Medulla oblongata (tissue), 1 donor: ENCODE data around the gene KLF1.
A peak's percentile ranks its signal among the peaks of the same experiment; 100 is the strongest.
"Not testable (repeated sequence)": the region's sequence is repeated elsewhere in the genome, so short reads cannot be mapped to it uniquely, and the experiment has no call there.

Source experiments
- DNase-seq: peaks from one replicate; pipeline ENCODE4 v3.0.0-alpha.2; 2015; ENCODE audit errors: extremely low spot score

KLF1 gene

GRCh38 chr19:12867120-12868099, 19.6 kb downstream of the KLF1 start:
- peak; percentile 41 for DNase-seq

DNA sequence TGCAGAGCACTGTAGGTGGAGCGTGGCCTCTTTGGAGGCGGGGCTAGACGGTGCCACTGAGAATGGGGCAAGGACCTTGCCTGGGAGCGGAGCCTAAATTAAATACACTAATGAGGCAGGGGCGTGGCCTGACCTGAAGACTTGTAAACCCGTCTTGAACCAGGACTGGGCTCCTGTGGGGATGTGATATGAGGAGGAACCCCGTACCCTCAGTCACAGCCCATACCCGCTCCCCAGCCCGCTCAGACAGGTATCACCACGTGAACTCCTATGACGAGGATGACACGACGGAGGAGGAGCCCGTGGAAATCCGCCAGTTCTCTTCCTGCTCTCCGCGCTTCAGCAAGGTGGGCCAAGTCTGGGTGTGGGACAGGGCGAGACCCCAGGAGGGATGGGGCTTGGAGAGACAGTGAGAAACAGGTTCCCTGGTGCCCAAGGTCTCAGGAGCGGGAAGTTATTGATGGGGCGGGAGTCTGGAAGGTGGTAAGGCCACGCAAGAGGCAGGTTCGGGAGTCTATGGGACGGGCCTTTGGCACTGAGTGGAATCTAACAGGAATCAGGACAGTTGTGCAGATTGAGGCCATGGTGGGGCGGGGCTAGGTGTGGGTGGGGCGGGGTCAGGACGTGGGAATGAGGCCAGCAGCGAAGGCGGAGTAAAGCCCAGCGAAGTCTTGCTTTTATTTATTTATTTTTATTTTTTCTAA, 20.4 kb downstream of the KLF1 start:
- no peak for DNase-seq

DNA sequence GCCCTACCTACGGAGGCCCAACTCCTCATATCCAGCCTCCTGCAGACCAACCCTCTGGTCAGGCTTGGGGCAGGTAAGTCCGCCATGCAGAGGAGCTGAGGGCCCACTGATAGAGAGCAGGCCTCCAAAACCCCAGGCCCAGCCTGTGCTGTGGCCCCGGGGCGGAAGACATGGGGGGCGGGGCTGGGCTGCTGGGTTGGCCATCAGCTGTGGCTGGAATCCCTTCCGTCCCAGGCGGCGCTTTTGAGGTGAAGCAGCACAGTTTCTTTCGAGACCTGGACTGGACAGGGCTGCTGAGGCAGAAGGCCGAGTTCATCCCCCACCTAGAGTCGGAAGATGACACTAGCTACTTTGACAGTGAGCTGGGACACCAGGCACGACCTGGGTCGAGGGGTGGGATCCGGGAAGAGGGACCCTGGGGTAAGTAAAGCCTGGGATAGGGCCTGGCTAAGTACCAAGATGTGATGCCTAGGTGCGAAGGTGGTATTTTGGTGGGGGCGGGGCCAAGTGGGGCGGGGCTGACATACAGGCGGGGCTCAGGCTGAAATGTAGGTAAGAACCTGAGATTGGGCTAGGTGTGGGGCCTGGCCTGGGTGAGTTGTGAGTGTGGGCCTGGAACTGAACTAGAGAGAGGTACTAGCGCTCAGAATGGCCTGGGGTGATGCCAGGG, 21.1 kb downstream of the KLF1 start:
- no peak for DNase-seq

- DNase-seq, result no peak
These were observed 22.0 kb downstream of the KLF1 start for GRCh38 chr19:12864721-12865715.

- DNase-seq, result no peak
These were observed 22.9 kb downstream of the KLF1 start for GRCh38 chr19:12864143-12864542.

DNA sequence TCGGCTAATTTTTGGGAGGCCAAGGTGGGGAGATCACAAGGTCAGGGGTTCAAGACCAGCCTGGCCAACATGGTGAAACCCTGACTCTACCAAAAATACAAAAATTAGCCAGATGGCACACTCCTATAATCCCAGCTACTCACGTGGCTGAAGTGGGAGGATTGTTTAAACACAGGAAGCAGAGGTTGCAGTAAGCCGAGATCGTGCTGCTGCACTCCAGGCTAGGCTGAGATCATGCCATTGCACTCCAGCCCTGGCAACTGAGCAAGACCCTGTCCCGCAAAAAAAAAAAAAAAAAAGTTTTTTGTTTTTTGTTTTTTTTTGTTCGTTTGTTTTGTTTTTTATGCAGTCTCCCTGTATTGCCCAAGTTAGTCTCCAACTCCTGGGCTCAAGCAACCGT, 27.5 kb downstream of the KLF1 start:
- no peak for DNase-seq

- no peak for DNase-seq
These were observed 28.7 kb downstream of the KLF1 start for GRCh38 chr19:12858041-12858928.

GRCh38 chr19:12856653-12857052, 30.3 kb downstream of the KLF1 start:
- no peak for DNase-seq

DNA sequence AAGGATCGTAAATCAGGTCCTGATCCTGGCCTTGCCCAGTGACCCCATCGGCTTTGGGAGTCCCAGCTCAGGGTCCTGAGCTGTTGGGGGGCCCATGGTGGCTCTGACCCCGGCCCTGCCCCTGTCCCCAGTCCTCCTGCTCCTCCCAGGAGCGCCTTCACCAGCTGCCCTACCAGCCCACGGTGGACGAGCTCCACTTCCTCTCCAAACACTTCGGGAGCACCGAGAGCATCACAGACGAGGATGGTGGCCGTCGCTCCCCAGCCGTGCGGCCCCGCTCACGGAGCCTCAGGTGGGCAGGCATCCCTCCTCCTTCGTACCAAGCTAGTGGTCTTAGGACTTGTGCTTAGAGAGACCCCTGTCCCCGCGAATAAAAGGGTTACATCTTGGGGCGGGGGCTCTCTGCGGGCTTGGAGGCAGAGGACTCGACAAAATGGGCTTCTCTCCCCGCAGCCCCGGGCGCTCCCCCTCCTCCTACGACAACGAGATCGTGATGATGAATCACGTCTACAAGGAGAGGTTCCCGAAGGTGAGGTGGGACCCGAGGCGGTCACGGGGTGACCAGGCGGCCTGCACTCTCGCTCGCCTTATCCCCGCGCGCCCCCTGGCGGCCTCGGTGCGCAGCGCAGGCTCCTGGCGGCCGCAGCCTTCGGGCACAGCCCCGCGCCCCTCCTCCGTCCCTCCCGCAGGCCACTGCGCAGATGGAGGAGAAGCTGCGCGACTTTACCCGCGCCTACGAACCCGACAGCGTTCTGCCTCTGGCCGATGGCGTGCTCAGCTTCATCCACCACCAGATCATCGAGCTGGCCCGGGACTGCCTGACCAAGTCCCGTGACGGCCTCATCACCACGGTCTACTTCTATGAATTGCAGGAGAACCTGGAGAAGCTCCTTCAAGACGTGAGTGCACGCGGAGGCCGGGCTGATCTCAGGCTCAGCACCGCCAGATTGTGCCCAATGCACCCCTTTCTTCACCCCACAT, 39.6 kb downstream of the KLF1 start:
- DNase-seq, result peak; percentile 82

DNA sequence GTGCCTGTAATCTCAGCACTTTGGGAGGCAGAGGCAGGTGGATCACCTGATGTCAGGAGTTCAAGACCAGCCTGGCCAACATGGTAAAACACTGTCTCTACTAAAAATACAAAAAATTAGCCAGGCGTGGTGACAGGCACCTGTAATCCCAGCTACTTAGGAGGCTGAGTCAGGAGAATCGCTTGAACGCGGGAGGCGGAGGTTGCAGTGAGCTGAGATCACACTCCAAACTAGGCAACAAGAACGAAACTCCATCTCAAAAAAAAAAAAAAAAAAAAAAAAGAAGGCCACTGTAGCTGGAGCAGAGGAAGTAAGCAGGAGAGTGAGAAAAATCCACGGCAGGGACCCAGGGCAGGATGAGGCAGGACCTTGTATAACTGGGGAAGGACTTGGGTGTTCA, 40.4 kb downstream of the KLF1 start:
- not testable (repeated sequence) for DNase-seq

DNA sequence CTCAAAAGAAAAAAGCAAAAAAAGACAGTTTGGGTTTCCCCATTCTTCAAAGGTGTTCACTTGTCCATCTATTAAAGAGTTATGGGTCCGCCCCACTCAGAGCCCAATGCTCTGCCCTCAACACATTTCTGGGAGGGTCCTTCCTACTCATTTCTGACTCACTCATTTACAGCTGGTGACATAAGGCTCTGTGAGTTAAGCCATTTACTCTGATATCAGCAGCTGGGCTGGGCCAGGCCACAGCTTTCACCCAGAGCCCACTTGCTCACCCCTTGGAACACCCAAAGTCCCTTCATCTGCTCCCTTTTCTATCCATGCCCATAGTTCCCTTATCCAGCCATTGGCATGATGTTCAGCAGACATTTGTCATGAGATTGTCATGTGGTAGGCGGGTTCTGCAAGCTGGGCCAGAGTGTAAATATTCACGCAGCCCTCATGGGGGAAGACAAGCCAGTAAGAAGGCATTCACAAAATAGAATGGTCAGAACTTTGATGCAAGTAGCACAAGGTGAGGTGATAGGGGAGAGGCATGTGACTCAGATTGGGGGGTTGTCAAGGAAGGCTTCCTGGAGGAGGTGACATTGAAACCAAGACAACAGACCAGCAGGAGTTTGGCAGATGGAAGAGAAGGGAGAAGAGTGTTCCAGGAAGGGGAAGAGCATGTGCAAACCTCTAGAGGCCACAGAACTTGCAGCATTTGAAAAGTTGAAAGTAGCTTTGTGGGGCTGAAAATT, 42.8 kb downstream of the KLF1 start:
- no peak for DNase-seq

- DNase-seq, result no peak
These were observed 43.7 kb downstream of the KLF1 start for GRCh38 chr19:12843328-12843727.

GRCh38 chr19:12842511-12842910, 44.5 kb downstream of the KLF1 start:
- DNase-seq, result no peak

GRCh38 chr19:12841094-12841493, 45.9 kb downstream of the KLF1 start:
- no peak for DNase-seq

- DNase-seq, result no peak
These were observed 46.6 kb downstream of the KLF1 start for GRCh38 chr19:12840091-12841079.

DNA sequence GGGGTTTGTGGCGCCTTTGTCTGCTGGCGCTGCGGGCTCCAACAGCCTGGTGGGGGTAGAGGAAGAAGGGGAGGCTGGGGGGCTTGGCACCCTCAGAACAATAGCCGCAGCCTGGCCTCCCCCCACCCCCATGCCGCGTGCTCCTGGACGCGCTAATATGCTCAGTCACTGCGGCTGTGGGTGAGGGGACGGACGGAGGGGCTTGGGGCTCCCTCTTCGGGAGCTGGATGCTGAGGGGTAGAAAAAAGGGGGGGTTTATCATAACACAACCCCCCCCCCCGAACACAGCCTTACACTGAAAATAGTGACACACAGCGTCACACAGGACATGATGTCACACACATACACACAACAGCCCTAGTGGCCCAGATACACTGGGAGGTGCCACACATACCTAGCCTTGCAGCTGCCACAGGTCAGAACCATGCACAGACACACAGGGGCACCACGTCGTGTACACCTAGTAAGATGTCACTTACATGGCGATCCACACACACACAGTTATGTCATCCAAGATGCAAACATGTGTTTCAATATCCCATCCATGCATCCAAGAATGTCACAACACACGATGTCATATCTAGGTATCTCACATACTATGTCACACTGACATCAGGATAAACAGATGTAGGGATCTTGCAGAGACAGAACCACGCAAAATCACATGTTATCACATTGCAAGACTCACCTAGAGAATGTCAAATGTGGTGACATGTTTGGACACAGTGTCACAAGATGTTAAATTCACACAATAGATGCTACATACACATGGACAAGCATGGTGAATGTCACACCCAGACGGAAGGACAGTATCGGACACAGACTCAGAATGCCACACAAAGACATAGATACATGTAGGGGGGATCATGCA, 47.9 kb downstream of the KLF1 start:
- no peak for DNase-seq
